ENCODE results near the gene FXYD3. TPM values are rescaled to one million over a fixed set of nuclear protein-coding genes. Genes with fewer than 3 reads are reported as not detected.

FXYD3 gene
- total RNA-seq, 1 donor from 2014 or later, result not detected

- H3K27ac Mint-ChIP-seq (ENCODE audit: unreplicated experiment), result no peak overlapping the region
These were observed 1.1 kb upstream of the FXYD3 start for GRCh38 chr19:35114353-35115176.

DNA sequence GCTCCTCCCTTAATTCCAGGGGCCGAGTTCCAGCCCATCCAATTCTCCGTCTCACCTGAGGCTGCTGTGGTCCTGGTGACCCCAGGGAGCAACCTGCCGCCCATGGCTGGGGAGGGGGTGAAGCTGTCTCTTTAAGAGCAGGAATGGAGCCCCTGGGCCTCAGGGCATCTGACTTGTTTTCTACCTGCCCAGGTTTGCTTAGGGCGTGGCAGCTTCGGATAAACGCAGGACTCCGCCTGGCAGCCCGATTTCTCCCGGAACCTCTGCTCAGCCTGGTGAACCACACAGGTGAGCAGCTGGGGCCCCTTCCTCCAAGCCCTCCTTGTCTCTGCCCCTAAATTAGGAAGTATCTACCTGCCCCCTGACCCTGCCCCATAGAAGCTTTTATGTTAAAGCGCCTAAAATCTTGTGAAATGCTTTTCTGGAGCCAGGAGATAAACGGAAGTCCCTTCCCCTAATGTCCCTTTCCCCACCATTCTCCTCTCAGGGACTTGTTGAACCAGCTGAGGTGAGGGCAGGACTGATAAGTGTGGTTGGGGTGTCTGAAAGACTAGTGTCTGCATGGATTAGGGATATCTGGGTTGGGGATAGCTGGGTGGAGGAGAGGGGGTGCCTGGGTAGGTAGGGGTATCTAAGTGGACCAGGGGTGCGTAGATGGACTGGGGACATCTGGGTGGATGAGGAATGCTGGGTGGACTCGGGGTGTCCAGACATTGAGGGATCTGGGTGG, 614 bp downstream of the FXYD3 start:
- Mint-ChIP-seq H3K36me3 (ENCODE audit: low read depth, unreplicated experiment) (no peaks in the 10 kb centered on the region), H3K9me3 (ENCODE audit: unreplicated experiment) (no peaks in the 10 kb centered on the region), H3K27me3 (ENCODE audit: unreplicated experiment) (peaks cover 7% of the 10 kb centered on the region), H3K4me3 (ENCODE audit: unreplicated experiment) (peak overlapping the region; percentile 56), H3K27ac (ENCODE audit: unreplicated experiment) (no peak overlapping the region), H3K4me1 (ENCODE audit: unreplicated experiment) (peaks cover 6% of the 10 kb centered on the region)
- no peak for TF ChIP-seq CTCF (IDR thresholded peaks at IDR 0.05; ENCODE audit: unreplicated experiment)
- DNase-seq (ENCODE audit: low spot score), result no peak

More at GRCh38 chr19:35114353-35115176, 1.1 kb upstream of the FXYD3 start:
- Mint-ChIP-seq H3K9me3 (ENCODE audit: unreplicated experiment) (no peaks in the 10 kb centered on the region), H3K4me1 (ENCODE audit: unreplicated experiment) (peaks cover 10% of the 10 kb centered on the region), H3K4me3 (ENCODE audit: unreplicated experiment) (peak overlapping the region; percentile 51), H3K27me3 (ENCODE audit: unreplicated experiment) (peaks cover 7% of the 10 kb centered on the region), H3K36me3 (ENCODE audit: low read depth, unreplicated experiment) (no peaks in the 10 kb centered on the region)
- TF ChIP-seq CTCF (IDR thresholded peaks at IDR 0.05; ENCODE audit: unreplicated experiment), result peak; percentile 94
- peak; percentile 80 for DNase-seq (ENCODE audit: low spot score)

DNA sequence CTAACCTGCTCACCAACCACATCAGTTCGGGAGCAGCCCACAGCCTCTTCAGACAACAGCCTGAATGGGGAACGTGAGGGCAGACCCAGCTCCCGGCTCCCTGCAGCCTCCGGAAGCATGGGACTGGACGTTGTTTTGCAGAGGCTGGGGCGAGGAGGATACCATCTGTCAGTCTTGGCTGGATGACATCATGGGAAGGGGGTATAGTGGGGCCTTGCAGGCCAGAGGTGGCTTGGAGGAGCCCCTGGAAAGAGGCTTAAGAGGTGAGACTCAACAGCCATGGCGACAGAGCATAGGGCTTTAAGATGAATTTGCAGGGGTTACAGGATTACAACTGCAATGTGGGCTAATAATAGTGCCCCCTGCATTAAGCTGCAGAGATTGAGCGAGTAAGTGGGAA, 1.5 kb downstream of the FXYD3 start:
- Mint-ChIP-seq H3K4me1 (ENCODE audit: unreplicated experiment) (peaks cover 3% of the 10 kb centered on the region), H3K36me3 (ENCODE audit: low read depth, unreplicated experiment) (no peaks in the 10 kb centered on the region), H3K27me3 (ENCODE audit: unreplicated experiment) (peaks cover 7% of the 10 kb centered on the region), H3K27ac (ENCODE audit: unreplicated experiment) (no peak overlapping the region), H3K4me3 (ENCODE audit: unreplicated experiment) (no peak overlapping the region), H3K9me3 (ENCODE audit: unreplicated experiment) (no peaks in the 10 kb centered on the region)
- TF ChIP-seq CTCF (IDR thresholded peaks at IDR 0.05; ENCODE audit: unreplicated experiment), result no peak
- no peak for DNase-seq (ENCODE audit: low spot score)

DNA sequence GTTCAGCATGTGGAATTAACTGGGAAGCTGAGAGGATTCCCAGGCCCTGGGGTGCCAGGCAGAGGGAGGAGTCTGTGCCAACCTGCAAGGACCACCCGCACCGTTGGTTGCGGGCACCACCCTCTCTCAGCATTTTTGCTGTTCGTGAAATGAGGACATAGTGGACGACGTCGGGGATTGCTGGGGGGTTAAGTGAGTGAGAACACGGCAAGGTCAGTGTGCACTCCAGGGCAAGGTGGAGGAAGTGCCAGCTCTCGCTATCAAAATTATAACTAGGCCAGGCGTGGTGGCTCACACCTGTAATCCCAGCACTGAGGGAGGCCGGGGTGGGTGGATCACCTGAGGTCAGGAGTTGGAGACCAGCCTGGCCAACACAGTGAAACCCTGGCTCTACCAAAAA, 2.2 kb downstream of the FXYD3 start:
- no peak overlapping the region for H3K27ac Mint-ChIP-seq (ENCODE audit: unreplicated experiment)
- H3K4me1 Mint-ChIP-seq (ENCODE audit: unreplicated experiment), result peaks cover 3% of the 10 kb centered on the region
- DNase-seq (ENCODE audit: low spot score), result no peak
- no peaks in the 10 kb centered on the region for H3K9me3 Mint-ChIP-seq (ENCODE audit: unreplicated experiment)
- no peak for TF ChIP-seq CTCF (IDR thresholded peaks at IDR 0.05; ENCODE audit: unreplicated experiment)
- no peak overlapping the region for H3K4me3 Mint-ChIP-seq (ENCODE audit: unreplicated experiment)
- H3K36me3 Mint-ChIP-seq (ENCODE audit: low read depth, unreplicated experiment), result no peaks in the 10 kb centered on the region
- peaks cover 7% of the 10 kb centered on the region for H3K27me3 Mint-ChIP-seq (ENCODE audit: unreplicated experiment)
